Right forelimb (tissue), 1 donor: Measurements from ENCODE around the gene PODN.

Experiments used
- DNase-seq: peaks from one replicate; pipeline ENCODE4 v3.0.0-alpha.2; 2018

PODN gene, protein sequence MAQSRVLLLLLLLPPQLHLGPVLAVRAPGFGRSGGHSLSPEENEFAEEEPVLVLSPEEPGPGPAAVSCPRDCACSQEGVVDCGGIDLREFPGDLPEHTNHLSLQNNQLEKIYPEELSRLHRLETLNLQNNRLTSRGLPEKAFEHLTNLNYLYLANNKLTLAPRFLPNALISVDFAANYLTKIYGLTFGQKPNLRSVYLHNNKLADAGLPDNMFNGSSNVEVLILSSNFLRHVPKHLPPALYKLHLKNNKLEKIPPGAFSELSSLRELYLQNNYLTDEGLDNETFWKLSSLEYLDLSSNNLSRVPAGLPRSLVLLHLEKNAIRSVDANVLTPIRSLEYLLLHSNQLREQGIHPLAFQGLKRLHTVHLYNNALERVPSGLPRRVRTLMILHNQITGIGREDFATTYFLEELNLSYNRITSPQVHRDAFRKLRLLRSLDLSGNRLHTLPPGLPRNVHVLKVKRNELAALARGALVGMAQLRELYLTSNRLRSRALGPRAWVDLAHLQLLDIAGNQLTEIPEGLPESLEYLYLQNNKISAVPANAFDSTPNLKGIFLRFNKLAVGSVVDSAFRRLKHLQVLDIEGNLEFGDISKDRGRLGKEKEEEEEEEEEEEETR

DNA sequence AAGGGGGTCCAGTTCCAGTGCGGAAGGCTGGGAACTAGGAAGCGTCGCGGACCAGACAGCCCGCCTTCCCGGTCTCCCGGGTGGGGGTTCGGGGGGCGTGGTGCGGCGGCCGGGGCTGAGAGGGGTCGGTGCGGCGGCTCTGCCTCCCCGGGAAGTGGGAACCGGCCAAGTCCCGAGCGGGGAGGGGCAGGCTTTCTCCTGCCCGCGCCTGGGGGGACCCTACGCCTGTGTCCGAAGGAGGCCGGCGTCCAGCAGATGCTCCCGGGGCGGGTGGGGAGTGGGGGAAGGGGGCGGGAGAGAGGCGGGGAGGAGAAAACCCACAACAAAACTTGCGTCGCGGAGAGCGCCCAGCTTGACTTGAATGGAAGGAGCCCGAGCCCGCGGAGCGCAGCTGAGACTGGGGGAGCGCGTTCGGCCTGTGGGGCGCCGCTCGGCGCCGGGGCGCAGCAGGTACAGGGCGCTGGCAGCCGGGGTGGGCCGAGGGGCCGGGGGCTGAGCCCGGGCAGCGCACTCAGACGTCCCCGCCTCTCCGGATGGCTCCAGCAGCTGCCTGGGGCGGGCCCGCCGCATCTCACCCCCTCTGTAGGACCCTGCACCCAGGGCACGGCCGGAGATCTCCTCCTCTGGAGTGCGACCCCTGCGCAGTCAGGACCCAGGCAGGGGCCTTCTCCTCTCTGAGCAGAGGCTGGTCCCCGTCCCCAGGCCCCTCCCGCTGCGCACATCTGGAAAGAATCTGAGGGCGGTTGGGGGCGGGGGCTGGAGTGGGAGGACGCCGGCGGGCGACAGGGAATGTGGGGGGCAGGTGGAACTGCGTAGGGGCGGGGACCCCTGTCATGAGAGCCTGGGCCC is at the start of gene PODN:
PODN (plus strand) TSS at position 355 of the 849 bp plus-strand sequence. CDS start 7,643 bp downstream, outside the sequence.
- peak; percentile 69 for DNase-seq

DNA sequence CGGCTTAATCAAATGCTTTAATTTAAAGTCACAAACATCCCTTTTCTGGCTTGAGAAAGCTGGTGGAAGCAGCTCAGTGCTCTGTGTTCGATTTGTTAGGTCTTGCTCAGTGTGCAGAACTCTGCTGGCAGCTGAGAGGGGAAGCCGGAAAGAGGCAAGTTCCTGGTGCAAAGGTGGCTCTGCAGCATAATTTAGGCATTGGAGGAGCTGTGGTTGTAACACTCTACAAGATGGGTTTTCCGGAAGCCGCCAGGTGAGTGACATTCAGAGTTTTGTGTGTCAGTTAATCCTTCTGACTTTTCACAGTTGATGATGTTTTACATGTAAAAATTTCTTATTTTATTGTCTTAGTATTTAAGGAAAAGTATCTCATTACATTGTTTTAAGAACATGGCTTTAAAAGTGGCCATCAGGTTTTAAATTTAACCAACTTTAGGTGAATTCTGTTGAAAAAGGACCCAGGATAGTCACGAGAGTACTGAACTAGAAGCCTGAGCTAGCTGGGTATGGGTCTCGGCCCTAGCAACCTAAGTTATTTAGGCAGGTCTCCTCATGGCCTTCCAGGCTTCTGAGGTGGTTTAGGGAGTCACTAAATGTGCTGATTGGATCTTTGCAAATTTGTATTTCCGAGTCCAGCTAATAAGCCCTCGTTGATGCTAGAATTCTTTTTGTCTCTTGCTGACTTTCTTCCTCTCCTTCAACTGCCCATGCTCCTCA is 47.1 kb upstream of the PODN start:
- peak; percentile 74 for DNase-seq

DNA sequence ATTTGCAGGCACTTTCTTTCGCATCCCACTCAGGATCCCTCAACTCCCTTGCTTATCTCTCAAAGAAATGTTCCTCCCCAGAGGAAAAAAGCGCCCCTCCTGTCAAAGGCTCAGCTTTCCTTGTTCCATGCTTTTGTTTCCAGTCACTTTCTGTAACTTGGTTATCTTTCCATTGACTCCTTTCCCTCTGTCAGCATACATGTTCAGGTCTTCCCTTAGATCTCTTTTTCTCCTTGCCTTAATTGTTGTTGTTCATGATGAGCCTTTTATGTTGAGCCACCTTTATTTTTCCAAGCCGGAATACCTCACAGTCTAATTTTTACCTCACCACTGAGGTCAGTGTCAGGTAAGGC is 46.5 kb upstream of the PODN start:
- no peak for DNase-seq

DNA sequence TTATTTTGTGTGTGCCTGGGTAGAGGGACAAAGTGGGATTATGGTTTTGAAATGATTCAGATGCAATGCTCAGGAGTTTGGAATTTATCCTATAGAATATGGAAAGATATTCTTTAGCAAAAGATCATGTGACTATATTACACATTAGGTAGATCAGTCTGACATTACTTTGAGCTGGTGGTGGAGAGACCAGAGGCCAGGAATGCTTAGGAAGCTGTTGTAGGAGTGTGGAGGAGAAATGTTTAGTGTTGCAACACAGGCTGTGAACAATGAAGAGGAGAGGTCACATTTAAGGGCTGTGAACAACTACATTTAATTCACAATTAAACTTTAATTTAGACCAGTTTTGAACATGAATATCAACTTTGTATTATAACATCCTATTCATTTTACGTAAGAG is 45.3 kb upstream of the PODN start:
- no peak for DNase-seq

GRCh38 chr1:53020588-53020987 is 41.4 kb upstream of the PODN start:
- DNase-seq = no peak

- no peak for DNase-seq
These were observed 39.8 kb upstream of the PODN start for GRCh38 chr1:53022179-53022578.

DNA sequence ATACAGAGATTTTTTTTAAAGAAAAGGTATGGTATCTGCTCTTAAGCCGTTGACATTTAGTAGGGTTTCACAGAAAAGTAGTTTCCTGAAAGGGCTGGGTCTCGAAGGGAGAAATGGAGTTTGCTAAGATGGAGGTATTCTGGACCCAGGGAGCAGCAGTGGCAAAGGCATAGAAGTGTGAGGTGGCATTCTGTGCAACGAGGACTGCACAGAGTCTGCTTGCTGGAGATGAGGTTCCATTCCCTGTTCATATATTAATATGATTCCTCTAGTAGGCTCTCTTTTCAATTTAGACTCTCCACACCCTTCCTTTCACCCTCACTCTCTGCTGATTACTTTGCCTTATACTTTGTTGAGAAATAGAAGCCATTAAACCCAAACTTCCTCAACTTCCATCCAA is 38.5 kb upstream of the PODN start:
- DNase-seq = no peak

- no peak for DNase-seq
These were observed 37.9 kb upstream of the PODN start for GRCh38 chr1:53024117-53024516.

DNA sequence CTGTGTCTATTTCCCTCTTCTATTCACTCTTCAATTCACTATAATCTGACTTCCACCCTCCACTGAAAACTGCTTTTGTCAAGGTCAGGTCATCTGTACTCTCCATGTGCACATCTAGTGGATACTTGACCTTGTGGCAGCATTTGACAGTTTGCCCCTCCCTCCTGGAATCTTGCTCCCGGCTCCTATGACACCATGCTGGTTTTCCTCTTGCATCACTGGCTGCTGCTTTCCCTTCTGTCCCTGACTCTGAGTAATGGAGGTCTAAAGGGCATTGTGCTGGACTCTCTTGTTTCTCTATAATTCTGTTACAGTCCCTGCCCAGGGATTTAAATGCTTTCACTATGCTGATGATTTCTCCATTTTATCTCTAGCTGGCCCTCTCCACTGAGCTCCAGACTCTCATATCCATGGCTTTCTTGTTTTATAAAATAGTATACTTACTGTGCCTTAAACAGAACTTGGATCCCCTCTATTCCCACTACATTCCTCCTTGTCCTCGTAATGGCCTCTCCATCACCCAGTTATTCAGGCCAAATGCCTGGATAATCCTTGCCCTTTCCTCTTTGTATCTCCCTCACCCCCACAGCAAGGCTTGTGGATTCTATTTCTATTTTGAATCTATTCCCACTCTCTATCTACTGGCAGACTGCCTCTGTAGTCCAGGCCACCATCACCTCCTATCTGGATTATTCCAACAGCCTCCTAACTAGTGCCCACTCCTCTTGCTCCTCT is 36.8 kb upstream of the PODN start:
- DNase-seq = no peak

DNA sequence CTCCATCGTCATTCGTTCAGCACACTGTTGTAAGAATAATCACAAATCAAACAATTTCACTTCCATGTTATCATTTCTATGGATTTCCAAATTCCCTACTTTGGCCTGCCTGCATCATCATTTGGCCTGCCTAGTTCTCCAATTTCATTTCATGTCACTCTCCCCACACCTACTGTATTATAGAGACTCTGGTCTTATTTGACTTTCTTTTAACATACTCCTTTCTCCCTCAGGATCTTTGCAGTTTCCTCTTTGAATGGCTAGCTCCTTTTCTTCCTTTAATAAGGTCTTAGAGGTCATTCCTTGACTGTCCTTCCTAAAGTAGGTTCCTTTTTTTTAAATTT is 36.3 kb upstream of the PODN start:
- no peak for DNase-seq

DNA sequence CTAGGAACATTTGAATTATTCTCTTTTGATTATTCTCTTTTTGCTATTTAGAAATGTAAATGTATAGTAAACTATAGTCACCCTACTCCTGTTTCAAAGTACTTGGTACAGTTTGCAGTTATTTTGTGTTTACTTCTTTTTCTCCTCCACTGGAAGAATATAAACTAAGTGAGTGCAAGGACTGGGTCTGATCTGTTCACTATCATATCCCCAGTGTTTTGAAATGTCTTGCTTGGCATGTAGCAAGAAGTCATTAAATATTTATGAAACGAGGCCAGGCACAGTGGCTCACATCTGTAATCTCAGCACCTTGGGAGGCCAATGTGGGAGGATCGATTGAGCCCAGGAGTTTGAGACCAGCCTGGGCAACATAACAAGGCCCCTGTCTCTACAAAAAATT is 35.8 kb upstream of the PODN start:
- DNase-seq = no peak

DNA sequence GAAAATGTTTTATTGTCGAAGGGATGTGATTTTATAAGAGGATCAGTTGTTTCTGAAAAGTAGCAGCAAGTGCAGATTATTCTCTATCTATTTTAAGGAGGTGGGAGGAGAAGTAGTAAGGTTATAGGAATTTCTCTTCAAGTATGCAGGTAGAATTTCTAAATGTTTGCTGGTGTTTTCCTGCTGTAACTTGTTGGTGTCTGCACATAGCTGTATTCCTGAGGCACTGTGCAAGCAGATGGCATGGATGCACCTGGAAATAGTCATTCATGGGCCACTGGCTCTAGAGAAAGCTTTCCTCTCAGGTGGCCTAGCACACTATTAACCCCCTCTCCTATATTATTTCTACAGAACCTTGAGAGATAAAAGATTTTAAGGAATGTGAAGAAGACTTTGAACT is 30.3 kb upstream of the PODN start:
- no peak for DNase-seq

DNA sequence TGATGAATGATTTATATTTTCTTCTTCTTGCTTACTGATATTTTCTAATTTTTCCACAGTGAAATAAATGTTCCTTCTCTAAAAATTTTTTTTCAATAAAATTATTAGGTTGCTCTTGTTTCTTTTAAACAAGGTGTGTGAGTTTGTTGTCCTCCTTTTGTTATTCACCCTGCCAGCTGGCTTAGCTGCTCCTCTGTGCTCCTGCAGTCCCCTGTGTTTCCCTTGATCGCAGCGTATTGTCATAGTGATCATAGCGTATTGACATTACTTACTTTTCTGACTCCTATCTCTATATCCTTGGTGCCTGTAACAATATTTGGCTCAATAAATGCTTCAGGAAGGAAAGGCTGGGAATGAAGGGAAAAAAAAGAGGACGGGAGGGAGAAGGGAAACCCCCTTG is 24.9 kb upstream of the PODN start:
- DNase-seq = no peak

DNA sequence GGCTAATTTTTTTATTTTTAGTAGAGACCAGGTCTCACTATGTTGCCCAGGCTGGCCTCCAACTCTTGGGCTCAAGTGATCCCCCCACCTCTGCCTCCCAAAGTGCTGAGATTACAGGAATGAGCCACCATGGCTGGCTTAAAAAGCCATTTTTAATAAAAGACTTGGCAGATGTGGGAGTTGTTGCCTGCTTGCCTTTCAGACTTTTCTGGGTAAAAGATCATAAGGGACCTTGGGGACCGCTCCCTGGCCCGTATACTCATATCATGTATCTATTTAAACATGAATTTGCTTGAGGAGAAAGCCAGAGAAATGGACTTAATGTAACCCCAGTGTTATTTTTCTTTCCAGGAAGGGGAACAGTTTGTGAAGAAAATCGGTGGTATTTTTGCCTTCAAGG is 23.4 kb upstream of the PODN start:
- no peak for DNase-seq

DNA sequence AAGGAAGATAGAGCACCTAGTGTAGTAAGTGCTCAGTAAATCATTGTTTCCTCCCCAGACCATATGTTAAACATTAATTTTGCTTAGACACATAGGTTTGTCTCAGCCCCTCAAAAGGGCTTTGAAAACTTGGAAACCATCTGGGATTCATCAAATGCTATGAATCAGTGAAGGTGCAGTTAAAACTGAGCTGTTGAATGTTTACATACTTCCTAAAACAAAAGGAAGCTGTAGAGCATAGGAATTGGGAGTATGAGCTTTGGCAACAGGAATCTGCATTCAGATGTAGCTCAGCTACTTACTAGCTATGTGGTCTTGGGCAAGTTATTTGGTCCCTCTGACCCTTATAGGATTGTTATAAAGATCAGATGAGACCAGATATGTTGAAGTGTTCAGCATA is 18.7 kb upstream of the PODN start:
- no peak for DNase-seq

DNA sequence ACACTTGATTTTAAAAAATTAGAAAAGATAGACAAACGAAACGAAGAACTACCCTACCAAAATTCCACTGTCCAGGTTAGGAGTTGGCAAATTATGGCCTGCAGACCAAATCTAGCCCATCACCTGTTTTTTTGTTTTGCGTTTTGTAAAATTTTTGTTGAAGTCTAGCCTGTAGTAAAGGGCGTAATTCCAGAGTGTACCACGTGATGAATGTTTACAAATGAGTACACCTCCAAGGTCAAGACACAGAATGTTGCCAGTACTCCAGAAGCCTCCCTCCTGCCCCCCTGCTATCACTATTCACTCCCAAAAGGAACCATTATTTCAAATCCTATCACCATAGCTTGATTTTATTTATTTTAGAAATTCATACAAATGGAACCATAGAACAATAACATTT is 17.1 kb upstream of the PODN start:
- DNase-seq = no peak

DNA sequence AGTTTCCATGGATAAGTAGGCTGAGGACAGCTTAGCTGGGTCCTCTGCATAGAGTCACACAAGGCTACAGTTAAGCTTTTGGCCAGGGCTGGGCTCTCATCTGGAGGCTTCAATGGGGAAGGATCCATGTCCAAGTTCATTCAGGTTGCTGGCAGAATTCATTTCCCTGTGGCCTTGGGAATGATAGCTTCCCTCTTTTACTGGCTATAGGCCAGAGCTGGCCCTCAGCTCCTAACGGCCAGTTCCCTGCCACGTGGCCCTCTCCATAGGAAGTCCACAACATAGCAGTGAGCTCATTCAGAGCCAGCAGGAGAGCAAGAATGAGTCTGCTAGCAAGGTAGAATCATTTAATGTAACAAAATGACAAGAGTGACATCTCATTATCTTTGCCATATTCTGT is 15.1 kb upstream of the PODN start:
- DNase-seq = no peak

- DNase-seq = no peak
These were observed 14.0 kb upstream of the PODN start for GRCh38 chr1:53047737-53048736.

DNA sequence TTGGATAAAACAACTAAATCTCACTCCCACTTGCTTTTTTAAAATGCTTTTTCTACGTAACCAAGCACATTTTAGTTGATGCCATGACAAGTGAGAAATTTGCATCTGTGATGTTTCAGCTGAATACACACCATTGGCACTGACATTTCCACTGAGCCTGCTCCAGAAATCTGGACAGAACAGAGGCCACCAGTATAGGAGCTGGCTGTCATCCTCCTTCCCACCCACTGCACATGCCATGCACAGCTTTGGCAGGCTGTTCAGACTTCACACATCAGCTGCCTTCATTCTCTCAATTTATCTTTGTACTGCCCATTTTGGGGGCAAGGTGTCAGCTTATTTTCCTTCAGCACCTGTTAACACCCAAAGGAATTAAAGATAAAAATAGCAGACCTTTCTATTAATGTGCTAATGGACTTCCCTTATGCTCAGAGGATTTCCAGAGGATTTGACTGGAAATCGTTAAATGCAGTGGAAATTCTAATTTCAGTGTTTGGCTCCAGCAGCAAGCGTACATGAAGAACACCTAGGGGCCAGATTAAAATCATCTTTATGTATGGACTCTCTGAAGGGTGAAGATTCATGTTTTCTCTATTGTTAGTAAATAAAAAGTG is 12.9 kb upstream of the PODN start:
- no peak for DNase-seq

DNA sequence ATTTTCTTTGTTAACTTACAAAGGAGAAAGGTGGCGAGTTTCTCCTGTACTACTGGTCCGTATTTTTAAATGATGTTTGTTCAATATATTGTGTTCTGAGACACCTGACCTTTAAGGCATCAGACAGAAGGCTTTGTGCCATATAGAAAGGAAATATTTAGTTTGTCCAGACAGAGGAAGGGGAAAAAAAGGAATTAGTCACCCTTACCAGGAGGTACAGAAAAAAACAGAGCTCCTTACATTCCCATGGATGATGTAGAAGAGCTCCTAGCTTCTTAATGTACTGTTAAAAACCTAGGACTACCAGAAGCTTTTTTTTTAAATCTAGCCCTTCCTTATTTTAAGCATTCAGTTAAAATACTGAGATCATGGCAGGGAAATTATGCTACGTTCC is 12.4 kb upstream of the PODN start:
- DNase-seq = no peak

- DNase-seq = no peak
These were observed 11.7 kb upstream of the PODN start for GRCh38 chr1:53050310-53050709.
